Lower lobe of right lung (tissue), 2 donors: ENCODE results near the gene EGFL8. TPM values are rescaled to one million over a fixed set of nuclear protein-coding genes. Genes with fewer than 3 reads are reported as not detected.
A peak's percentile ranks its signal among the peaks of the same experiment; 100 is the strongest.

ENCODE experiments used
- ATAC-seq, 2 donors: fragments of 200-7000 bp; cut with Tn5 transposase; one replicate each; pipeline ENCODE4 v1.9.1; 2020 to 2022; ENCODE audit warnings: mild to moderate bottlenecking in 2 of 2, moderate library complexity in 2 of 2
- DNase-seq: peaks from one replicate; pipeline ENCODE4 v3.0.0-alpha.2; 2020
- H3K27ac ChIP-seq: fragments of 200-600 bp; one replicate; pipeline ENCODE4 v1.8.0; 2022
- H3K27me3 ChIP-seq: fragments of 200-600 bp; one replicate; pipeline ENCODE4 v1.8.0; 2022; ENCODE audit warnings: low read depth
- H3K36me3 ChIP-seq: fragments of 200-600 bp; one replicate; pipeline ENCODE4 v1.8.0; 2022; ENCODE audit warnings: mild to moderate bottlenecking
- H3K4me1 ChIP-seq: fragments of 200-600 bp; one replicate; pipeline ENCODE4 v1.8.0; 2022
- H3K4me3 ChIP-seq: fragments of 200-600 bp; one replicate; pipeline ENCODE4 v1.8.0; 2022; ENCODE audit warnings: mild to moderate bottlenecking
- H3K9me3 ChIP-seq: fragments of 200-600 bp; one replicate; pipeline ENCODE4 v1.8.0; 2022
- CTCF ChIP-seq: fragments of 200-600 bp; IDR thresholded peaks from one replicate; pipeline ENCODE4 v1.8.0; 2022; ENCODE audit warnings: antibody characterized with exemption, mild to moderate bottlenecking
- intact Hi-C: fragments of 100-400 bp; cut with DNase I; formaldehyde crosslinking; loops from one replicate; pipeline ENCODE4 v1.11.0; 2022
- total RNA-seq: library from RNA; stranded (reverse); fragmentation: NEBNext Ultra II Directional; extraction: Animal tissue kit (Norgen Biotek cat#: 25700); gene quantifications from one replicate; pipeline ENCODE4 v1.2.1, GENCODE V29; 2021
- donor health status: DM: no; HTN: yes; CAD: no; lungs with severe emphysema.

The EGFL8 gene
- total RNA-seq, 1 donor from 2014 or later: 13.4 TPM

- H3K36me3 ChIP-seq: peaks cover 34% of the 10 kb centered on the region
- no peaks in the 10 kb centered on the region for H3K9me3 ChIP-seq
- TF ChIP-seq CTCF: no peak
- peaks cover 50% of the 10 kb centered on the region for H3K4me1 ChIP-seq
- DNase-seq (no peak), ATAC-seq (no peak)
- H3K27ac ChIP-seq: no peak overlapping the region
- H3K27me3 ChIP-seq: no peaks in the 10 kb centered on the region
- intact Hi-C loops: no loop called here
- peak overlapping the region; percentile 76 for H3K4me3 ChIP-seq
Observed at GRCh38 chr6:32179766-32180405, 15.5 kb downstream of the EGFL8 start.

- no peaks in the 10 kb centered on the region for H3K9me3 ChIP-seq
- peaks cover 41% of the 10 kb centered on the region for H3K4me1 ChIP-seq
- no peak for DNase-seq
- H3K4me3 ChIP-seq: peak overlapping the region; percentile 17
- intact Hi-C loops: no loop called here
- no peak for TF ChIP-seq CTCF
- H3K27ac ChIP-seq: peak overlapping the region; percentile 21
- no peak for ATAC-seq
- H3K27me3 ChIP-seq: no peaks in the 10 kb centered on the region
- H3K36me3 ChIP-seq: peaks cover 37% of the 10 kb centered on the region
Observed at GRCh38 chr6:32181148-32181702, 16.8 kb downstream of the EGFL8 start.

- DNase-seq: no peak
- H3K9me3 ChIP-seq: no peaks in the 10 kb centered on the region
- peaks cover 45% of the 10 kb centered on the region for H3K36me3 ChIP-seq
- intact Hi-C loops: no loop called here
- H3K4me3 ChIP-seq: peak overlapping the region; percentile 36
- H3K27ac ChIP-seq: peak overlapping the region; percentile 74
- H3K4me1 ChIP-seq: peaks cover 37% of the 10 kb centered on the region
- ATAC-seq: no peak
- TF ChIP-seq CTCF: no peak
- no peaks in the 10 kb centered on the region for H3K27me3 ChIP-seq
Observed at GRCh38 chr6:32181915-32182529, 17.6 kb downstream of the EGFL8 start.

GRCh38 chr6:32182555-32182981 lies 18.2 kb downstream of the EGFL8 start:
- H3K4me1 ChIP-seq: peaks cover 40% of the 10 kb centered on the region

GRCh38 chr6:32183030-32183429 lies 18.6 kb downstream of the EGFL8 start:
- peak overlapping the region; percentile 74 for H3K27ac ChIP-seq
- DNase-seq (no peak), ATAC-seq (no peak)
- H3K4me3 ChIP-seq: peak overlapping the region; percentile 36
- H3K27me3 ChIP-seq: no peaks in the 10 kb centered on the region
- no peak for TF ChIP-seq CTCF
- intact Hi-C loops: no loop called here
- peaks cover 44% of the 10 kb centered on the region for H3K4me1 ChIP-seq
- no peaks in the 10 kb centered on the region for H3K9me3 ChIP-seq
- peaks cover 55% of the 10 kb centered on the region for H3K36me3 ChIP-seq

More at GRCh38 chr6:32182555-32182981, 18.2 kb downstream of the EGFL8 start:
- peak overlapping the region; percentile 74 for H3K27ac ChIP-seq
- H3K27me3 ChIP-seq: no peaks in the 10 kb centered on the region
- H3K9me3 ChIP-seq: no peaks in the 10 kb centered on the region
- DNase-seq: no peak
- no peak for TF ChIP-seq CTCF
- peaks cover 51% of the 10 kb centered on the region for H3K36me3 ChIP-seq
- intact Hi-C loops: no loop called here
- no peak for ATAC-seq
- H3K4me3 ChIP-seq: peak overlapping the region; percentile 36
